Upper lobe of left lung (tissue), 6 donors: ENCODE measurements around the gene PARVB. TPM values are rescaled to one million over a fixed set of nuclear protein-coding genes. Genes with fewer than 3 reads are reported as not detected.

Experiments
- ATAC-seq, 2 donors: fragments of 200-7000 bp; cut with Tn5 transposase; one replicate each; pipeline ENCODE4 v1.9.1; 2022; ENCODE audit warnings: mild to moderate bottlenecking in 2 of 2, moderate library complexity in 2 of 2; ENCODE audit not compliant: low FRiP score in 2 of 2
- DNase-seq, 2 donors: peaks; one replicate each; pipeline ENCODE4 v3.0.0-alpha.2; 2019 to 2020
- H3K27ac ChIP-seq, 4 donors: fragments of 200-600 bp; sonication (generic); one replicate each; pipeline ENCODE4 v1.5.1; 2016 to 2019
- H3K27me3 ChIP-seq, 4 donors: fragments of 200-600 bp; sonication (generic); one replicate each; pipeline ENCODE4 v1.5.1; 2017 to 2019
- H3K36me3 ChIP-seq, 4 donors: fragments of 200-600 bp; sonication (generic); one replicate each; pipeline ENCODE4 v1.5.1; 2016 to 2019
- H3K4me1 ChIP-seq, 4 donors: fragments of 200-600 bp; sonication (generic); one replicate each; pipeline ENCODE4 v1.5.1; 2018 to 2019
- H3K4me3 ChIP-seq, 4 donors: fragments of 200-600 bp; sonication (generic); one replicate each; pipeline ENCODE4 v1.5.1; 2017 to 2019; ENCODE audit warnings: mild to moderate bottlenecking in 2 of 4, moderate library complexity in 1 of 4
- H3K9me3 ChIP-seq, 4 donors: fragments of 200-600 bp; sonication (generic); one replicate each; pipeline ENCODE4 v1.5.1; 2018 to 2019
- EP300 ChIP-seq, 4 donors: sonication (generic); formaldehyde crosslinking; IDR thresholded peaks; one replicate each; pipeline ENCODE4 v1.5.1; 2017; ENCODE audit warnings: antibody characterized with exemption in 4 of 4, control low read depth in 2 of 4
- POLR2A ChIP-seq, 4 donors: fragments of 450-650 bp; IDR thresholded peaks; one replicate each; pipeline ENCODE4 v1.5.1; 2016 to 2017; ENCODE audit warnings: antibody characterized with exemption in 4 of 4, mild to moderate bottlenecking in 2 of 4
- POLR2AphosphoS5 ChIP-seq, 2 donors: sonication (generic); formaldehyde crosslinking; IDR thresholded peaks; one replicate each; pipeline ENCODE4 v1.5.1; 2017; ENCODE audit warnings: antibody characterized with exemption in 2 of 2
- WGBS, 2 donors: methylation state at CpG; one replicate each; pipeline ENCODE4 v1.1.5; 2017 to 2018; 5-methylcytosine and 5-hydroxymethylcytosine counted together
- total RNA-seq, 6 donors: library from RNA; depleted of rRNA in 4 of 6; stranded (reverse); fragments of >200 nt in 4 of 6; gene quantifications; one replicate each; pipeline versions ENCODE4 v1.1.0 to v1.2.1, GENCODE V29; 2016 to 2021
- TF ChIP-seq, protein P1 (sequence below), 6 experiments: fragments of 450-650 bp in 4 of 6; fragments of 200-600 bp in 2 of 6; sonication (generic) in 2 of 6; IDR thresholded peaks; one replicate each; pipeline ENCODE4 v1.5.1; 2016 to 2019; ENCODE audit warnings: antibody characterized with exemption in 6 of 6
- donor health status: DM: no; HTN: no; CAD: no; lungs with moderate emphysema.
- donor health status: DM: no; HTN: yes; CAD: no; lungs with severe emphysema.

The PARVB gene
- total RNA-seq, 6 donors from 2014 or later: 14.5 to 56.1 (median 37.0) TPM

DNA sequence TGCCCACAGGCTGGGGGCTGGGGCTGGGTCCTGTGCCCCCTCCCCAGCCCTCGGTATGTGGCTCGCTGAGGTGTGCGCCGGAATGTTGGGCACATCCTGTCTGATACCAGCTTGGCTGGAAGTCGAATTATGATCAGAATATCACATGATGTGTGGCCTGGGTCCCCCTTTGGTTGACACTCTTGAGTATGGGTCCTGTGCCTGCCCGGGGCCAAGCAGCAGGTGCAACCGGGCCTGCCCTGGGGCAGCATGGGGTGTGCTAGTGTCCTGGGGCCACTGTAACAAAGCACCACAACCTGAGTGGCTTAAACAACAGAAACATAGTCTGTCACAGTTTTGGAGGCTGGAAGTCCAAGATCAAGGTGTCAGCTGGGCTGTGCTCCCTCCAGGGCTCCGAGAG lies 52.7 kb downstream of the PARVB start:
- no peaks in the 10 kb centered on the region for H3K27me3 ChIP-seq
- H3K36me3 ChIP-seq: no peaks in the 10 kb centered on the region
- TF ChIP-seq, protein P1, sequence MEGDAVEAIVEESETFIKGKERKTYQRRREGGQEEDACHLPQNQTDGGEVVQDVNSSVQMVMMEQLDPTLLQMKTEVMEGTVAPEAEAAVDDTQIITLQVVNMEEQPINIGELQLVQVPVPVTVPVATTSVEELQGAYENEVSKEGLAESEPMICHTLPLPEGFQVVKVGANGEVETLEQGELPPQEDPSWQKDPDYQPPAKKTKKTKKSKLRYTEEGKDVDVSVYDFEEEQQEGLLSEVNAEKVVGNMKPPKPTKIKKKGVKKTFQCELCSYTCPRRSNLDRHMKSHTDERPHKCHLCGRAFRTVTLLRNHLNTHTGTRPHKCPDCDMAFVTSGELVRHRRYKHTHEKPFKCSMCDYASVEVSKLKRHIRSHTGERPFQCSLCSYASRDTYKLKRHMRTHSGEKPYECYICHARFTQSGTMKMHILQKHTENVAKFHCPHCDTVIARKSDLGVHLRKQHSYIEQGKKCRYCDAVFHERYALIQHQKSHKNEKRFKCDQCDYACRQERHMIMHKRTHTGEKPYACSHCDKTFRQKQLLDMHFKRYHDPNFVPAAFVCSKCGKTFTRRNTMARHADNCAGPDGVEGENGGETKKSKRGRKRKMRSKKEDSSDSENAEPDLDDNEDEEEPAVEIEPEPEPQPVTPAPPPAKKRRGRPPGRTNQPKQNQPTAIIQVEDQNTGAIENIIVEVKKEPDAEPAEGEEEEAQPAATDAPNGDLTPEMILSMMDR (IDR thresholded peaks at IDR 0.05): no peak
- TF ChIP-seq EP300 (IDR thresholded peaks at IDR 0.05) (no peak), POLR2A (IDR thresholded peaks at IDR 0.05) (no peak), POLR2AphosphoS5 (IDR thresholded peaks at IDR 0.05) (no peak)
- ATAC-seq: no peak
- 90 to 96% methylated on average over 5 to 8 of the region's 8 CpGs for WGBS, 2 donors
- no peaks in the 10 kb centered on the region for H3K9me3 ChIP-seq
- no peak overlapping the region for H3K4me3 ChIP-seq
- H3K27ac ChIP-seq: no peak overlapping the region
- H3K4me1 ChIP-seq: peaks cover 0 to 11% (median 0%) of the 10 kb centered on the region in 4 donors
- peak in 1 of 2 donors; percentile 56 for DNase-seq

DNA sequence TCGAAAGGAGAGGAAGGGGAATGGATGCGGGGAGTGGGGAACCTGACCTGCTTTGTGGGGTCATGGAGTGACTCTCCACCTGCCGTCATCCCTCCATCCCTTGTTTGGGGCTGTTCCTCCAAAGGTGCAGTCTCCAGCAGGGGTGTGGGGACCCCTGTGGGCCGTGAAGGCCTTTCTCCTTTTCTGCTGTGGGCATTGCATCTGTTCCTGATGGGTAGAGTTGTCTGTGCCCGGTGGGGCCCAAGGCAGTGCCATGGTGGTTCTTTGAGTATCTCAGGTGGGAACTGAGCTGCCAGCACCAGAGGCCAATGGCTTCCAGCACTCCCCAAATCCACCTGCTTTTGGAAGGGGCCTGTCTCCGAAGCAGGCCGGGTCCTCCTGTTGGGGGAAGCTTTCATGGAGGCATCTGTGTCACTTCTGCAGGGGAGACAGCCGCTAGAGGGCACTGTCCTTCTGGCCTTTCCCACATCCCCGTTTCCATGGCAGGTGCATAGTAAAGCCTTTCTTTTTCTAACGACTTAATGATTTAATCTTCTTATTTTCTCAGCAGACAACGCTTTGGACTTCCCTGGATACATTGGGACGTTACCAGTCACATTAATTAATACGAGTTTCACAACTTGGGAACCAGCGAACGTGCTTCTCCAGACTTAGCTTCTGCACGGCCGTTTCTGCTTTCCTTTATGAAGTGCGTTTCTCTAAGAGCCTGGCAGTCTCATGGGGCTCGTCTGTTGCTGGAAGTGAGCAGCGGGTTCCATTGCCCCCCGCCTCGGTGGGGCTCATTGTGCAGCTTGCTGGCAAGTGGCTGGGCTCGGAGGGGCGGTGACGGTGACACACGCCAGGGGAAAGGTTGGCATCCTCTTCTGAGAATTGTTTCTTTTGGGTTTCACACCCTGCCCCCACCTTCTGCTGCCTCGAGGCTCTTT lies 57.1 kb downstream of the PARVB start:
- DNase-seq: peak; percentile 48 to 79
- Histone ChIP-seq H3K27me3 (no peaks in the 10 kb centered on the region), H3K27ac (no peak overlapping the region), H3K4me1 (peaks cover 3 to 19% (median 4%) of the 10 kb centered on the region in 4 donors), H3K36me3 (no peaks in the 10 kb centered on the region), H3K9me3 (no peaks in the 10 kb centered on the region), H3K4me3 (peak overlapping the region in 1 of 4 donors; percentile 20)
- ATAC-seq: peak in 1 of 2 donors; percentile 68
- 48 to 49% methylated on average over 23 to 26 of the region's 27 CpGs for WGBS, 2 donors
- TF ChIP-seq, protein P1 (IDR thresholded peaks at IDR 0.05): peak; percentile 63 to 81 (median 74)
- TF ChIP-seq POLR2AphosphoS5 (IDR thresholded peaks at IDR 0.05): no peak

DNA sequence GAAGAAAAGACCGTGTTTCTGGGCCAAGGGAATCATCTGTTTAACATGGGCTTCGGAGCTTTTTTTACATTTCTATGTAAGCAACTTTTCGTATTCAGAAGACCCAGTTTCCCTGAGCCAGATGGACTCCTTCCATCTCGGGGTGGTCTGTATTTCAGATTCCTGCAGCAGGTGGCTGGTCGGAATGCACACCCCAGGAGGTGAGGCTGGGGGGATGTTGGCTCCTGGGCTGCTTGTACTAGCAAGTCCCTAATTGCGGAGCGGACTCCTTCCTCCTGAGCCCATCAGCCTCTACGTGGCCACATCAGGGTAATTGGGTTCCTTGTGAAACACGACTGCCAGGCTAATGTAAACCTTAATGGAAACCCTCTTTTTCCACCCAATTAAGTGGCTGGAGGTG lies 58.7 kb downstream of the PARVB start:
- DNase-seq (no peak), ATAC-seq (no peak)
- peaks cover 3 to 19% (median 4%) of the 10 kb centered on the region in 4 donors for H3K4me1 ChIP-seq
- WGBS, 2 donors: 91 to 93% methylated on average over 7 to 9 of the region's 9 CpGs
- H3K27me3 ChIP-seq: no peaks in the 10 kb centered on the region
- TF ChIP-seq EP300 (IDR thresholded peaks at IDR 0.05) (no peak), POLR2A (IDR thresholded peaks at IDR 0.05) (no peak), POLR2AphosphoS5 (IDR thresholded peaks at IDR 0.05) (no peak)
- TF ChIP-seq, protein P1 (IDR thresholded peaks at IDR 0.05): no peak
- H3K4me3 ChIP-seq: no peak overlapping the region
- H3K36me3 ChIP-seq: no peaks in the 10 kb centered on the region
- no peak overlapping the region for H3K27ac ChIP-seq
- H3K9me3 ChIP-seq: no peaks in the 10 kb centered on the region

DNA sequence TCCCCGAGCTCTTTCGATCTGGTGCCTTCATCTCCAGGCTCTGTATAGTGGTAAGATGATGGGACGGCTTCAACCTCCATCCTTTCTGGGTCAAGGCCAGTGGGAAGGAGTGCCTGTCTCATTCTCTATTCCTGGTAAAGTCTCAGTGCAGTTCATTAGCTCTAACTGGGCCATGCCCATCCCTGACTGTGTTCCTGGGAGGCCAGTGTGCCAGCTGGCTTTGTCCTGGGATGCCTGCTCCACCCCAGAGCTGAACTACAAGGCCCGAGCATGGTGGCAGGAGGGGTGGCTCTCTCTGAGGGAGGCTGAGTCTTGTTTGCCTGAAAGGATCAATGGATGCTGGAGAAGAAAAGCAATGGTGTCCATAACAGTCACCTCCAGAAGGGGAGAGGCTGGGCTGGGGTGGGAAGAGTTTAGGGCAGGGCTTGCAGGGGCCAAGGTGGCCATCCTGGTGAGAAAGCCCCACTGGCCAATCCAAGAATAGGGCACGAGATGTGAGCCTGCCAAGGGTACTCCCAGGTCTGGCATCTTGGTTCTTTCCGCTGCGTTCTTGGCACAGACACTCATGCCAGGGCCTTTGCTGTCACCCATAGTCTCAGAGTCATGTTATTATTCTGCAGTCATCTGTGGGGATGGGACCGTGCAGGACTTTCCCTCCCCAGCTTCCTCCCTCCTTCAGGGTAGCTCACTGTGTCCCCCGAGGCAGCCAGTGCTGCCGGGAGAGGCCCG lies 60.1 kb downstream of the PARVB start:
- Histone ChIP-seq H3K9me3 (no peaks in the 10 kb centered on the region), H3K27me3 (no peaks in the 10 kb centered on the region), H3K27ac (no peak overlapping the region), H3K4me3 (no peak overlapping the region), H3K36me3 (no peaks in the 10 kb centered on the region), H3K4me1 (peaks cover 5 to 24% (median 10%) of the 10 kb centered on the region in 4 donors)
- ATAC-seq: no peak
- TF ChIP-seq EP300 (IDR thresholded peaks at IDR 0.05) (no peak), POLR2AphosphoS5 (IDR thresholded peaks at IDR 0.05) (no peak), POLR2A (IDR thresholded peaks at IDR 0.05) (no peak)
- TF ChIP-seq, protein P1 (IDR thresholded peaks at IDR 0.05): no peak
- 95 to 96% methylated on average over 11 of the region's 11 CpGs for WGBS, 2 donors
- DNase-seq: no peak
